ENCODE measurements around the gene PRDM10.
"Not testable (repeated sequence)": the region's sequence is repeated elsewhere in the genome, so short reads cannot be mapped to it uniquely, and the experiment has no call there.

The PRDM10 gene

DNA sequence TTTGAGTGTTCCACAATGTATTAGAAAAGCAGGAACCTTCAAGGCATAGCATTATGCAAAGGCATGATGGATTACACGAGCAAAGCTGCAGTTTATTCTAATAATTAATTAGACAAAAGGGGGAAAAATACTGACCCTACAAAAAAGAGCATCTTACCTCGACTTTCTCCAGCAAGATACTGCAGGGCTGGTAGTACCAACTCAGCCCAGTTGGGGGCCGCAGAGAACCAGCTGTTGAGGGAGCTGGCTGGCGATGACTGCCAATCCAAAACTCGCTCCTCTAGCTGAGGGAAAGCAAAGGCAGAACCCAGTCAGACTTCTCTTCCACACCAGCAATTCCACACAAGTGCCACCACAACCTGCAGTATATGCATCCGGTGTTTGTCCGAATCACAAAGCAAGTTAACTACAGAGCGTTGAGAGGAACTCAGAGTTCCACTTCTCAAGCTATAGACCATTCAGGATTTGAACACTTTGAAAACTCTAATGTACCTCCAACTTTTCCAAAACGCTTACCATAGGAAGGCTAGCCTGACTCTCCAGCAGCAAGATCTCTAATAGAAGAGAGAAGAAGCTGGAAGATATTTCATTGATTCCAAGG, 121.0 kb downstream of the PRDM10 start:
- Histone ChIP-seq H4K91ac (ENCODE audit: low read length) (no peak overlapping the region), H3K79me1 (replicated peaks; ENCODE audit: low read length, poor library complexity, severe bottlenecking) (peaks cover 6% of the 10 kb centered on the region), H3K9me3 (ENCODE audit: control insufficient read depth, low read length) (no peaks in the 10 kb centered on the region), H3K36me3 (ENCODE audit: control insufficient read depth in 1 of 2, insufficient read depth in 2 of 2, low read depth in 1 of 2, low read length in 2 of 2) (peaks cover 56 to 98% of the 10 kb centered on the region in 2 experiments), H2BK12ac (ENCODE audit: low read length in 2 of 2) (no peak overlapping the region), H2BK15ac (ENCODE audit: low read depth, poor library complexity, severe bottlenecking) (no peak overlapping the region), H3K27me3 (ENCODE audit: control insufficient read depth in 1 of 2, insufficient read depth in 1 of 2, low read length in 2 of 2) (no peaks in the 10 kb centered on the region), H2AFZ (ENCODE audit: low read depth, low read length) (no peak overlapping the region), H3K4me3 (ENCODE audit: insufficient read depth in 1 of 2, low read depth in 1 of 2, low read length in 2 of 2) (no peak overlapping the region), H2BK5ac (ENCODE audit: low read depth, low read length, poor library complexity, severe bottlenecking) (no peak overlapping the region), H3K23ac (ENCODE audit: low read length in 2 of 2) (no peak overlapping the region), H2AK5ac (ENCODE audit: low read length, severe bottlenecking) (no peak overlapping the region), H3K9ac (ENCODE audit: low read length) (no peak overlapping the region), H3K4me2 (ENCODE audit: low read length, poor library complexity, severe bottlenecking) (no peak overlapping the region), H3K14ac (ENCODE audit: low read length in 2 of 2) (no peak overlapping the region), H4K8ac (ENCODE audit: low read length) (no peak overlapping the region), H3K18ac (ENCODE audit: low read depth in 1 of 2, low read length in 2 of 2) (no peak overlapping the region), H3K27ac (ENCODE audit: low read length, poor library complexity, severe bottlenecking) (no peak overlapping the region), H3K4me1 (ENCODE audit: control insufficient read depth, insufficient read depth, low read depth, low read length) (no peaks in the 10 kb centered on the region), H3K4ac (ENCODE audit: low read depth in 1 of 2, low read length in 2 of 2) (no peak overlapping the region), H2BK120ac (ENCODE audit: low read depth, low read length) (no peak overlapping the region)
- WGBS, result 86% methylated on average over 8 of the region's 9 CpGs
- DNase-seq, result peak; percentile 45

GRCh38 chr11:129880311-129880710, 122.3 kb downstream of the PRDM10 start:
- Histone ChIP-seq H2AK5ac (ENCODE audit: low read length, severe bottlenecking) (no peak overlapping the region), H3K9ac (ENCODE audit: low read length) (no peak overlapping the region), H2BK120ac (ENCODE audit: low read depth, low read length) (no peak overlapping the region), H3K36me3 (ENCODE audit: control insufficient read depth in 1 of 2, insufficient read depth in 2 of 2, low read depth in 1 of 2, low read length in 2 of 2) (peaks cover 60 to 98% of the 10 kb centered on the region in 2 experiments), H3K14ac (ENCODE audit: low read length in 2 of 2) (no peak overlapping the region), H4K91ac (ENCODE audit: low read length) (no peak overlapping the region), H3K4me2 (ENCODE audit: low read length, poor library complexity, severe bottlenecking) (no peak overlapping the region), H3K79me1 (replicated peaks; ENCODE audit: low read length, poor library complexity, severe bottlenecking) (peaks cover 6% of the 10 kb centered on the region), H2BK12ac (ENCODE audit: low read length in 2 of 2) (no peak overlapping the region), H2AFZ (ENCODE audit: low read depth, low read length) (no peak overlapping the region), H2BK15ac (ENCODE audit: low read depth, poor library complexity, severe bottlenecking) (no peak overlapping the region), H3K4me3 (ENCODE audit: insufficient read depth in 1 of 2, low read depth in 1 of 2, low read length in 2 of 2) (no peak overlapping the region), H2BK5ac (ENCODE audit: low read depth, low read length, poor library complexity, severe bottlenecking) (no peak overlapping the region), H3K27me3 (ENCODE audit: control insufficient read depth in 1 of 2, insufficient read depth in 1 of 2, low read length in 2 of 2) (no peaks in the 10 kb centered on the region), H3K4me1 (ENCODE audit: control insufficient read depth, insufficient read depth, low read depth, low read length) (no peaks in the 10 kb centered on the region), H3K9me3 (ENCODE audit: control insufficient read depth, low read length) (no peaks in the 10 kb centered on the region), H3K27ac (ENCODE audit: low read length, poor library complexity, severe bottlenecking) (no peak overlapping the region), H4K8ac (ENCODE audit: low read length) (no peak overlapping the region), H3K18ac (ENCODE audit: low read depth in 1 of 2, low read length in 2 of 2) (no peak overlapping the region), H3K4ac (ENCODE audit: low read depth in 1 of 2, low read length in 2 of 2) (no peak overlapping the region), H3K23ac (ENCODE audit: low read length in 2 of 2) (no peak overlapping the region)
- 98% methylated on average over 3 of the region's 3 CpGs for WGBS
- DNase-seq, result no peak

- Histone ChIP-seq H2BK120ac (ENCODE audit: low read depth, low read length) (no peak overlapping the region), H2BK5ac (ENCODE audit: low read depth, low read length, poor library complexity, severe bottlenecking) (no peak overlapping the region), H3K23ac (ENCODE audit: low read length in 2 of 2) (no peak overlapping the region), H4K91ac (ENCODE audit: low read length) (no peak overlapping the region), H3K4ac (ENCODE audit: low read depth in 1 of 2, low read length in 2 of 2) (no peak overlapping the region), H3K4me1 (ENCODE audit: control insufficient read depth, insufficient read depth, low read depth, low read length) (no peaks in the 10 kb centered on the region), H3K27ac (ENCODE audit: low read length, poor library complexity, severe bottlenecking) (no peak overlapping the region), H3K27me3 (ENCODE audit: control insufficient read depth in 1 of 2, insufficient read depth in 1 of 2, low read length in 2 of 2) (no peaks in the 10 kb centered on the region), H3K4me2 (ENCODE audit: low read length, poor library complexity, severe bottlenecking) (no peak overlapping the region), H2BK12ac (ENCODE audit: low read length in 2 of 2) (no peak overlapping the region), H3K4me3 (ENCODE audit: insufficient read depth in 1 of 2, low read depth in 1 of 2, low read length in 2 of 2) (no peak overlapping the region), H3K9me3 (ENCODE audit: control insufficient read depth, low read length) (no peaks in the 10 kb centered on the region), H4K8ac (ENCODE audit: low read length) (no peak overlapping the region), H2AFZ (ENCODE audit: low read depth, low read length) (no peak overlapping the region), H2BK15ac (ENCODE audit: low read depth, poor library complexity, severe bottlenecking) (no peak overlapping the region), H3K36me3 (ENCODE audit: control insufficient read depth in 1 of 2, insufficient read depth in 2 of 2, low read depth in 1 of 2, low read length in 2 of 2) (peaks cover 58 to 98% of the 10 kb centered on the region in 2 experiments), H3K79me1 (replicated peaks; ENCODE audit: low read length, poor library complexity, severe bottlenecking) (peaks cover 10% of the 10 kb centered on the region), H3K18ac (ENCODE audit: low read depth in 1 of 2, low read length in 2 of 2) (no peak overlapping the region), H2AK5ac (ENCODE audit: low read length, severe bottlenecking) (no peak overlapping the region), H3K9ac (ENCODE audit: low read length) (no peak overlapping the region), H3K14ac (ENCODE audit: low read length in 2 of 2) (no peak overlapping the region)
- 97% methylated on average over 7 of the region's 7 CpGs for WGBS
- no peak for DNase-seq
Observed at GRCh38 chr11:129871914-129872313, 130.7 kb downstream of the PRDM10 start.

DNA sequence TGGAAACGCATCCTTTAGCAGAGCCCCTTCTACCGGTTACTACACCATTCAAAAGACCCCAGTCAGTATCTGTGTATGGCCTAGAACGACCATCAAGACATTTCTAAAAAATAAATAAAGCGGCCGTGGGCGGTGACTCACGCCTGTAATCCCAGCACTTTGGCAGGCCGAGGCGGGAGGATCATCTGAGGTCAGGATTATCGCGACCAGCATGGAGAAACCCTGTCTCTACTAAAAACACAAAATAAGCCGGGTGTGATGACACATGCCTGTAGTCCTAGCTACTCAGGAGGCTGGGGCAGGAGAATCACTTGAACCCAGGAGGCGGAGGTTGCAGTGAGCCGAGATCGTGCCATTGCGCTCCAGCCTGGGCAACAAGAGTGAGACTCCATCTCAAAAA, 134.0 kb downstream of the PRDM10 start:
- not testable (repeated sequence) for H2BK120ac ChIP-seq (ENCODE audit: low read depth, low read length); H3K79me1 ChIP-seq (replicated peaks; ENCODE audit: low read length, poor library complexity, severe bottlenecking); H3K4me2 ChIP-seq (ENCODE audit: low read length, poor library complexity, severe bottlenecking); H3K27me3 ChIP-seq (ENCODE audit: control insufficient read depth in 1 of 2, insufficient read depth in 1 of 2, low read length in 2 of 2); H3K4me3 ChIP-seq (ENCODE audit: insufficient read depth in 1 of 2, low read depth in 1 of 2, low read length in 2 of 2); H4K91ac ChIP-seq (ENCODE audit: low read length); H2BK12ac ChIP-seq (ENCODE audit: low read length in 2 of 2); H3K9ac ChIP-seq (ENCODE audit: low read length); H3K4me1 ChIP-seq (ENCODE audit: control insufficient read depth, insufficient read depth, low read depth, low read length); H3K23ac ChIP-seq (ENCODE audit: low read length in 2 of 2); H3K9me3 ChIP-seq (ENCODE audit: control insufficient read depth, low read length); H2BK15ac ChIP-seq (ENCODE audit: low read depth, poor library complexity, severe bottlenecking); H2AK5ac ChIP-seq (ENCODE audit: low read length, severe bottlenecking); H3K14ac ChIP-seq (ENCODE audit: low read length in 2 of 2); H4K8ac ChIP-seq (ENCODE audit: low read length); H3K27ac ChIP-seq (ENCODE audit: low read length, poor library complexity, severe bottlenecking); H3K4ac ChIP-seq (ENCODE audit: low read depth in 1 of 2, low read length in 2 of 2); H3K18ac ChIP-seq (ENCODE audit: low read depth in 1 of 2, low read length in 2 of 2); H2BK5ac ChIP-seq (ENCODE audit: low read depth, low read length, poor library complexity, severe bottlenecking); H2AFZ ChIP-seq (ENCODE audit: low read depth, low read length)
- DNase-seq, result peak; percentile 25
- peaks cover 61 to 96% of the 10 kb centered on the region in 2 experiments for H3K36me3 ChIP-seq (ENCODE audit: control insufficient read depth in 1 of 2, insufficient read depth in 2 of 2, low read depth in 1 of 2, low read length in 2 of 2)
- WGBS, result 69% methylated on average over 13 of the region's 16 CpGs

Measured in mesenchymal stem cell (in vitro differentiated cells and primary cell).